Karpas-422 (cell line): Measurements from ENCODE around the gene GALM. TPM values are rescaled to one million over a fixed set of nuclear protein-coding genes. Genes with fewer than 3 reads are reported as not detected.

Experiments
- DNase-seq: peaks from one replicate; pipeline ENCODE4 v3.0.0-alpha.2; 2015
- H2AFZ ChIP-seq: fragments of 200-600 bp; sonication (generic); 2 replicates; pipeline ENCODE4 v1.6.1; 2014; ENCODE audit warnings: antibody characterized with exemption, low read length, mixed read lengths
- H3K27ac ChIP-seq: fragments of 200-600 bp; sonication (generic); 2 replicates; pipeline ENCODE4 v1.5.1; 2014; ENCODE audit warnings: mild to moderate bottlenecking, low read length, moderate library complexity
- H3K27me3 ChIP-seq: fragments of 200-600 bp; sonication (generic); 2 replicates; pipeline ENCODE4 v1.6.1; 2014; ENCODE audit warnings: low read length, mixed read lengths
- H3K36me3 ChIP-seq: fragments of 200-600 bp; sonication (generic); 2 replicates; pipeline ENCODE4 v1.6.1; 2014; ENCODE audit warnings: low read length, mixed read lengths; ENCODE audit not compliant: insufficient read depth
- H3K4me1 ChIP-seq: fragments of 200-600 bp; sonication (generic); 2 replicates; pipeline ENCODE4 v1.6.1; 2014; ENCODE audit warnings: mild to moderate bottlenecking, low read length, mixed read lengths
- H3K4me2 ChIP-seq: fragments of 200-600 bp; sonication (generic); 2 replicates; pipeline ENCODE4 v1.6.1; 2014; ENCODE audit warnings: low read length, low read depth, mild to moderate bottlenecking; ENCODE audit not compliant: poor library complexity, severe bottlenecking
- H3K4me3 ChIP-seq: fragments of 200-600 bp; sonication (generic); 2 replicates; pipeline ENCODE4 v1.5.1; 2014; ENCODE audit warnings: mild to moderate bottlenecking, antibody characterized with exemption, low read length, mixed read lengths
- H3K79me2 ChIP-seq: fragments of 200-600 bp; sonication (generic); 2 replicates; pipeline ENCODE4 v1.6.1; 2014; ENCODE audit warnings: mild to moderate bottlenecking, low read length, mixed read lengths
- H3K9ac ChIP-seq: fragments of 200-600 bp; sonication (generic); 2 replicates; pipeline ENCODE4 v1.6.0; 2014; ENCODE audit warnings: low read length
- H3K9me2 ChIP-seq: fragments of 200-600 bp; sonication (generic), shearing (Covaris generic); replicated peaks from 2 replicates; pipeline ENCODE4 v1.6.0; 2014; ENCODE audit warnings: mild to moderate bottlenecking, low read length, moderate library complexity; ENCODE audit not compliant: insufficient read depth
- H3K9me3 ChIP-seq: fragments of 300-700, 200-600 bp; sonication (generic); 2 replicates; pipeline ENCODE4 v1.6.1; 2014; ENCODE audit warnings: low read length, mixed read lengths
- H4K20me1 ChIP-seq: fragments of 200-600 bp; sonication (generic); 2 replicates; pipeline ENCODE4 v1.6.1; 2014; ENCODE audit warnings: mild to moderate bottlenecking, antibody characterized with exemption, low read length, low read depth; ENCODE audit not compliant: insufficient read depth
- total RNA-seq: library from RNA; depleted of rRNA; stranded (reverse); fragments of >200 nt; shearing (Covaris generic); gene quantifications from 2 replicates; pipeline ENCODE4 v1.2.3, GENCODE V29; 2014; ENCODE audit warnings: low replicate concordance

Gene GALM
- total RNA-seq, 1 experiment from 2014 or later = 11.9 TPM

GRCh38 chr2:38690499-38691420 lies 24.8 kb downstream of the GALM start:
- Histone ChIP-seq H4K20me1 (no peaks in the 10 kb centered on the region), H3K9ac (no peak overlapping the region), H3K4me1 (no peaks in the 10 kb centered on the region), H3K27ac (no peak overlapping the region), H3K9me3 (no peaks in the 10 kb centered on the region), H3K36me3 (no peaks in the 10 kb centered on the region), H3K79me2 (no peaks in the 10 kb centered on the region), H3K4me3 (no peak overlapping the region), H2AFZ (no peak overlapping the region), H3K9me2 (no peaks in the 10 kb centered on the region), H3K4me2 (no peak overlapping the region), H3K27me3 (no peaks in the 10 kb centered on the region)
- DNase-seq = no peak

DNA sequence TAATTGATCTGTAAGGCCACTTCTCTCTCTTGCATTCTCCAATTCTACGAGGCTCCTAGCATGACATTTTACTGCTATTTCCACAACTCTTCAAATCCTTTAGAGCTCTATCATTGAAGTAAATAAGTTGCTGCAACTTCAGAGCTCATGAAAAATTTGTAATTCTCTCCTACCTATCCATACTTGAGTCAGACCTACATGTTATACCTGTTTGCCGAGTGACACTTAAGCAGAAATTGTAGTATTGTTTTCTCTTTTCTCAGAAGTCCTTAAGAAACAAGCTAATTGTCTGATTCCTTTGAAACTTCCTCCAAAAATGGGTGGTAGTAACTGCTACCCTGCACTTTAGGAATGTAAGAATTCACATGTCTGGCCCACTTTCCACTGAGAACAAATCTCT lies 26.1 kb downstream of the GALM start:
- H3K36me3 ChIP-seq = no peaks in the 10 kb centered on the region
- no peaks in the 10 kb centered on the region for H3K27me3 ChIP-seq
- no peak overlapping the region for H3K9ac ChIP-seq
- DNase-seq = no peak
- no peaks in the 10 kb centered on the region for H3K4me1 ChIP-seq
- H3K79me2 ChIP-seq = no peaks in the 10 kb centered on the region
- no peaks in the 10 kb centered on the region for H3K9me2 ChIP-seq
- no peak overlapping the region for H2AFZ ChIP-seq
- no peak overlapping the region for H3K4me3 ChIP-seq
- no peaks in the 10 kb centered on the region for H3K9me3 ChIP-seq
- no peak overlapping the region for H3K4me2 ChIP-seq
- H4K20me1 ChIP-seq = no peaks in the 10 kb centered on the region
- H3K27ac ChIP-seq = no peak overlapping the region

GRCh38 chr2:38692636-38693318 lies 26.9 kb downstream of the GALM start:
- no peak overlapping the region for H3K27ac ChIP-seq

DNA sequence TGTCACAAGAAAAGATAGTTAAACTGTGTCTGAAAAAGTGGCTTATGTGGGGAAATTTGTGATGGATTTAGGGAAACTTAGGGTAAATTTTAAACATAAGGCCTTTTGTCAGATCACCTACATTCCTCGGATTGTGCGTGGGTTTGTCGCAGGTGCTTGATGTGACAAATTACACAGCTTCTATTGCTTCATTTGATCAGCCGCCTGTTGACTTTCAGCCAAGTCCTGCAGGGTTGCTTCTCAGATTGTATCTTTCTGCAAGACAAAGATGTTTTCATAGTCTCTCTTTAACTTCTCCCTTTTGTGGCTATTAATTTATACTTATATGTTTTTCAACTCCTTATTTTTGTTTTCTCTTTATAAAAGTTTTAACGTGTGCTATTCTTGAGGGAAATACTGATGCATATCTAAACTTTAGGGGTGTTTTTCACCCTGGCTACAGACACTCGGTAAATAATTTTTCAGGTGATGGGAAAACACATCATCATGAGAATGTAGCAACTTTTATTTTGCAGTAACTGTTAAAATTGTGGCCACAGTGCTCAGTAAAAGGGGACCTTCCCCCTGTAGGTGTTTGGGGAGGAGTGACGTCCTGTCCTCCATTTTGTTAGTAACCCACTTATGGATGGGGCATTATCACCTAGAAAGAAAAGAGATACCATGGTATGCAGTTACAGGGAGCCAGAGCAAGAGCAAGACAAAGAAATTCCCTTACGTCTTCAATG lies 31.4 kb downstream of the GALM start:
- H3K9ac ChIP-seq = no peak overlapping the region
- H2AFZ ChIP-seq = no peak overlapping the region
- no peak overlapping the region for H3K4me2 ChIP-seq
- H4K20me1 ChIP-seq = no peaks in the 10 kb centered on the region
- H3K9me2 ChIP-seq = no peaks in the 10 kb centered on the region
- H3K79me2 ChIP-seq = no peaks in the 10 kb centered on the region
- no peaks in the 10 kb centered on the region for H3K27me3 ChIP-seq
- no peak overlapping the region for H3K4me3 ChIP-seq
- no peaks in the 10 kb centered on the region for H3K9me3 ChIP-seq
- no peak for DNase-seq
- no peaks in the 10 kb centered on the region for H3K36me3 ChIP-seq
- H3K4me1 ChIP-seq = no peaks in the 10 kb centered on the region
- no peak overlapping the region for H3K27ac ChIP-seq

More at GRCh38 chr2:38692636-38693318, 26.9 kb downstream of the GALM start:
- H3K9me2 ChIP-seq = no peaks in the 10 kb centered on the region
- H3K4me3 ChIP-seq = no peak overlapping the region
- no peaks in the 10 kb centered on the region for H4K20me1 ChIP-seq
- H3K9me3 ChIP-seq = no peaks in the 10 kb centered on the region
- H2AFZ ChIP-seq = no peak overlapping the region
- no peaks in the 10 kb centered on the region for H3K79me2 ChIP-seq
- H3K27me3 ChIP-seq = no peaks in the 10 kb centered on the region
- no peak for DNase-seq
- no peaks in the 10 kb centered on the region for H3K4me1 ChIP-seq
- no peaks in the 10 kb centered on the region for H3K36me3 ChIP-seq
- H3K4me2 ChIP-seq = no peak overlapping the region
- H3K9ac ChIP-seq = no peak overlapping the region

DNA sequence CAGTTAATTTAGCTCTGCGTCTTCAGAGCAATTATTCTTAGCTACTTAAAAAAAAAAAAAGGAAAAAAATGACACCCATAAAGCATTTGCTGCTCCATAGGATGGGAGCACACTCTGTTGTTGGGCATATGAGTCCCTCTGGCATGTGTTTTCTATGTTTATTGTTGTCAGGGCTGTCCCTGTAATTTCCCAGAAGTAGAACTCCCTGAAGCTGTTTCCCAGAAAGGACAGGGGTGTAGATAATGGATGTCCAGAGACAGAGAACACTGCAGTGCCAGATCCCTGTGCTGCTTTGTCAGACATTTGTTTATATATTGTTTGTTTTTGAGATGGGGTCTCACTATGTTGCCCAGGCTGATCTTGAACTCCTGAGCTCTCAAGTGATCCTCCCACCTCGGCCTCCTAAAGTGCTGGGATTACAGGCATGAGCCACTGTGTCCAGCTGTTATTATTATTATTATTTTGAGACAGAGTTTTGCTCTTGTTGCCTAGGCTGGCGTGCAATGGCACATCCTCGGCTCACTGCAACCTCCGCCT lies 32.6 kb downstream of the GALM start:
- Histone ChIP-seq H3K27me3 (no peaks in the 10 kb centered on the region), H4K20me1 (no peaks in the 10 kb centered on the region), H2AFZ (no peak overlapping the region), H3K4me1 (no peaks in the 10 kb centered on the region), H3K9me2 (no peaks in the 10 kb centered on the region), H3K36me3 (no peaks in the 10 kb centered on the region), H3K4me3 (no peak overlapping the region), H3K79me2 (no peaks in the 10 kb centered on the region), H3K27ac (no peak overlapping the region), H3K4me2 (no peak overlapping the region), H3K9ac (no peak overlapping the region), H3K9me3 (no peaks in the 10 kb centered on the region)
- no peak for DNase-seq

DNA sequence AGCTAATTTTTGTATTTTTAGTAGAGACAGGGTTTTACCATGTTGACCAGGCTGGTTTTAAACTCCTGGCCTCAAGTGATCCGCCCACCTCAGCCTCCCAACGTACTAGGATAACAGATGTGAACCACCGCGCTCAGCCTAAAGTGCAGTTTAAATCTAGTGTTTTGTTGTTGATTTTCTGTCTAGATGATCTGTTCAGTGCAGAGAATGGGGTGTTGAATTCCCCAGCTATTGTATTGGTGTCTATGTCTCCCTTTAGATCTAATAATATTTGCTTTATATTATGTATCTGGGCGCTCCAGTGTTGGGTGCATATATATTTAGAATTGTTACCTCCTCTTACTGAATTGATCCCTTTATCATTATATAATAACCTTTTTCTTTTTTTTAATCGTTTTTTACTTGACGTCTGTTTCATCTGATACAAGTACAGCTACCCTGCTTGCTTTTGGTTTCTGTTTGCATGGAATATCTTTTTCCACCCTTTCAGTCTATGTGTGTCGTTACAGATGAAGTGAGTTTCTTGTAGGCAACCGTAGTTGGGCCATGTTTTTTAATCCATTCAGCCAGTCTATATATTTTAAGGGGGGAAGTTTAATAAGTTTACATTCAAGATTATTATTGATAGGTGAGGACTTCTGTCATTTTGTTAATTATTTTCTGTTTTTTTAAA lies 34.3 kb downstream of the GALM start:
- H3K27me3 ChIP-seq = no peaks in the 10 kb centered on the region
- DNase-seq = no peak
- no peak overlapping the region for H3K4me2 ChIP-seq
- H2AFZ ChIP-seq = no peak overlapping the region
- H3K9me3 ChIP-seq = no peaks in the 10 kb centered on the region
- no peaks in the 10 kb centered on the region for H3K4me1 ChIP-seq
- no peak overlapping the region for H3K4me3 ChIP-seq
- H3K9me2 ChIP-seq = no peaks in the 10 kb centered on the region
- no peaks in the 10 kb centered on the region for H3K36me3 ChIP-seq
- no peak overlapping the region for H3K9ac ChIP-seq
- H3K27ac ChIP-seq = no peak overlapping the region
- H3K79me2 ChIP-seq = no peaks in the 10 kb centered on the region
- H4K20me1 ChIP-seq = no peaks in the 10 kb centered on the region

- H3K79me2 ChIP-seq = no peaks in the 10 kb centered on the region
- no peak for DNase-seq
- H4K20me1 ChIP-seq = no peaks in the 10 kb centered on the region
- H3K27ac ChIP-seq = no peak overlapping the region
- no peak overlapping the region for H3K4me3 ChIP-seq
- no peak overlapping the region for H3K4me2 ChIP-seq
- H3K27me3 ChIP-seq = no peaks in the 10 kb centered on the region
- H2AFZ ChIP-seq = no peak overlapping the region
- H3K9me3 ChIP-seq = no peaks in the 10 kb centered on the region
- no peaks in the 10 kb centered on the region for H3K36me3 ChIP-seq
- no peak overlapping the region for H3K9ac ChIP-seq
- no peaks in the 10 kb centered on the region for H3K4me1 ChIP-seq
- no peaks in the 10 kb centered on the region for H3K9me2 ChIP-seq
These were observed 35.1 kb downstream of the GALM start for GRCh38 chr2:38700881-38701458.
